ENCODE results near the gene SPACDR. TPM values are rescaled to one million over a fixed set of nuclear protein-coding genes. Genes with fewer than 3 reads are reported as not detected.

The SPACDR gene
- total RNA-seq, 1 experiment from 2014 or later: 1.5 TPM

- in situ Hi-C loops (cut with HindIII; ENCODE audit: low pct_unique_long_range_greater_than_20kb, low sequenced_read_pairs): no loop called here
- Histone ChIP-seq H3K36me3 (ENCODE audit: control insufficient read depth, insufficient read depth, low read length) (no peaks in the 10 kb centered on the region), H3K4me1 (ENCODE audit: control insufficient read depth, insufficient read depth, low read length) (peaks cover 12% of the 10 kb centered on the region), H3K27ac (ENCODE audit: low read length) (no peak overlapping the region), H3K27me3 (ENCODE audit: control insufficient read depth, insufficient read depth, low read length) (no peaks in the 10 kb centered on the region), H3K9me3 (ENCODE audit: control insufficient read depth, insufficient read depth, low read depth, low read length) (no peaks in the 10 kb centered on the region), H3K4me3 (ENCODE audit: low read depth in 2 of 2, low read length in 2 of 2) (no peak overlapping the region)
- ATAC-seq (peak; percentile 78), DNase-seq (ENCODE audit: low read depth, low spot score) (no peak)
- TF ChIP-seq CTCF (IDR thresholded peaks at IDR 0.05): peak; percentile 76
- TF ChIP-seq POLR2AphosphoS5 (IDR thresholded peaks at IDR 0.05; ENCODE audit: low read depth, low read length): no peak
- TF ChIP-seq TCF7L2 (IDR thresholded peaks at IDR 0.05; ENCODE audit: low read depth, low read length): no peak
- no peak for TF ChIP-seq REST (IDR thresholded peaks at IDR 0.05; ENCODE audit: insufficient read depth in 1 of 2, low read depth in 2 of 2, low read length in 1 of 2)
- TF ChIP-seq SIN3A (IDR thresholded peaks at IDR 0.05; ENCODE audit: borderline replicate concordance, insufficient read depth, low read depth, low read length): no peak
- ChIA-PET CTCF (interaction anchor here (0.5 to 1.0 kb wide), 5 partner anchors 19 to 227 kb away, joined by 3 to 9 read pairs (median 4); no protein-coding TSS in a partner anchor), POLR2A (interaction anchor here (0.7 kb wide), 3 partner anchors 31 to 76 kb away, joined by 3 to 4 read pairs (median 4); partner anchors contain the start of gene ZCWPW1)
- intact Hi-C loops (cut with micrococcal nuclease; ENCODE audit: unreplicated experiment): no loop called here
- BruUV-seq (replicated peaks): no TSS peak
Measured at GRCh38 chr7:100465702-100466311, 1.7 kb upstream of the SPACDR start.

- ChIA-PET CTCF (interaction anchor here (0.6 to 1.0 kb wide), 5 partner anchors 19 to 228 kb away, joined by 3 to 10 read pairs (median 4); no protein-coding TSS in a partner anchor), POLR2A (interaction anchor here (0.6 to 0.7 kb wide), 3 partner anchors 37 to 411 kb away, joined by 3 to 8 read pairs (median 4); partner anchors contain the start of gene ZCWPW1)
- Histone ChIP-seq H3K36me3 (ENCODE audit: control insufficient read depth, insufficient read depth, low read length) (no peaks in the 10 kb centered on the region), H3K27me3 (ENCODE audit: control insufficient read depth, insufficient read depth, low read length) (no peaks in the 10 kb centered on the region), H3K9me3 (ENCODE audit: control insufficient read depth, insufficient read depth, low read depth, low read length) (no peaks in the 10 kb centered on the region), H3K27ac (ENCODE audit: low read length) (no peak overlapping the region), H3K4me1 (ENCODE audit: control insufficient read depth, insufficient read depth, low read length) (peaks cover 9% of the 10 kb centered on the region), H3K4me3 (ENCODE audit: low read depth in 2 of 2, low read length in 2 of 2) (no peak overlapping the region)
- in situ Hi-C loops (cut with HindIII; ENCODE audit: low pct_unique_long_range_greater_than_20kb, low sequenced_read_pairs): no loop called here
- TF ChIP-seq POLR2AphosphoS5 (IDR thresholded peaks at IDR 0.05; ENCODE audit: low read depth, low read length) (no peak), CTCF (IDR thresholded peaks at IDR 0.05) (no peak), SIN3A (IDR thresholded peaks at IDR 0.05; ENCODE audit: borderline replicate concordance, insufficient read depth, low read depth, low read length) (no peak), REST (IDR thresholded peaks at IDR 0.05; ENCODE audit: insufficient read depth in 1 of 2, low read depth in 2 of 2, low read length in 1 of 2) (no peak), TCF7L2 (IDR thresholded peaks at IDR 0.05; ENCODE audit: low read depth, low read length) (no peak)
- ATAC-seq (no peak), DNase-seq (ENCODE audit: low read depth, low spot score) (no peak)
- BruUV-seq (replicated peaks): no TSS peak
- intact Hi-C loops (cut with micrococcal nuclease; ENCODE audit: unreplicated experiment): no loop called here
Measured at GRCh38 chr7:100465299-100465698, 1.2 kb upstream of the SPACDR start.

Measured in Panc1 (cell line).